Adrenal gland (tissue), 12 donors: Measurements from ENCODE around the gene DPP8. TPM values are rescaled to one million over a fixed set of nuclear protein-coding genes. Genes with fewer than 3 reads are reported as not detected.

Experiments
- DNase-seq, 7 donors: peaks; one replicate each; pipeline ENCODE4 v3.0.0-alpha.2; 2019 to 2020
- H3K27ac ChIP-seq, 5 donors: fragments of 200-600 bp; sonication (generic) in 4 of 5; 1 replicate in 3 of 5; 2 replicates in 2 of 5; pipeline versions ENCODE4 v1.5.1 to v1.8.0; 2016 to 2020; ENCODE audit warnings: mild to moderate bottlenecking in 1 of 5
- H3K27me3 ChIP-seq: fragments of 200-600 bp; 2 replicates; pipeline ENCODE4 v1.8.0; 2021
- H3K36me3 ChIP-seq, 2 donors: fragments of 200-600 bp; replicated peaks in 1 of 2; 1 replicate in 1 of 2; 2 replicates in 1 of 2; pipeline versions ENCODE4 v1.5.1 to v1.8.0; 2018 to 2022
- H3K4me1 ChIP-seq, 2 donors: fragments of 200-600 bp; replicated peaks in 1 of 2; 1 replicate in 1 of 2; 2 replicates in 1 of 2; pipeline versions ENCODE4 v1.5.1 to v1.8.0; 2018 to 2021
- H3K4me3 ChIP-seq, 4 donors: fragments of 200-600 bp; sonication (generic) in 3 of 4; one replicate each; pipeline ENCODE4 v1.5.1; 2016 to 2018
- H3K9me3 ChIP-seq, 3 donors: fragments of 200-600 bp; sonication (generic) in 1 of 3; replicated peaks in 1 of 3; 1 replicate in 2 of 3; 2 replicates in 1 of 3; pipeline versions ENCODE4 v1.5.1 to v1.8.0; 2016 to 2021
- CTCF ChIP-seq, 6 experiments: fragments of 450-650 bp in 4 of 6; fragments of 200-600 bp in 2 of 6; sonication (generic) in 1 of 6; IDR thresholded peaks; 1 replicate in 5 of 6; 2 replicates in 1 of 6; pipeline versions ENCODE4 v1.5.1 to v1.8.0; 2016 to 2021; ENCODE audit warnings: antibody characterized with exemption in 6 of 6, mild to moderate bottlenecking in 2 of 6, moderate library complexity in 1 of 6
- POLR2A ChIP-seq, 2 donors: fragments of 450-650 bp; IDR thresholded peaks; one replicate each; pipeline ENCODE4 v1.6.1; 2017; ENCODE audit warnings: antibody characterized with exemption in 2 of 2, mild to moderate bottlenecking in 2 of 2, moderate library complexity in 1 of 2
- WGBS, 4 donors: extraction: QIAGEN DNeasy Blood & Tissue Kit in 2 of 4; methylation state at CpG; one replicate each; pipeline versions ENCODE4 v1.1.5 to v1.1.7; 2013 to 2017; 5-methylcytosine and 5-hydroxymethylcytosine counted together
- intact Hi-C, 2 donors: fragments of 100-400 bp; cut with DNase I; formaldehyde crosslinking; loops; one replicate each; pipeline versions ENCODE4 v1.14.1 to v1.15.0; 2022 to 2023
- polyA plus RNA-seq, 3 donors: library from polyadenylated mRNA; stranded (reverse); fragments of 200-250 nt in 2 of 3; fragments of 350-450 nt in 1 of 3; fragmentation: Illumina TruSeq in 1 of 3; extraction: RNeasy Lipid Tissue Mini Kit (QIAGEN cat#74804) in 1 of 3; gene quantifications; one replicate each; pipeline ENCODE4 v1.2.3, GENCODE V29; 2013 to 2014
- total RNA-seq, 9 donors: library from RNA; depleted of rRNA in 4 of 9; stranded (reverse); fragments of >200 nt in 4 of 9; fragments of 120-200 nt in 1 of 9; fragmentation: NEBNext Ultra II Directional in 1 of 9; extraction: Animal tissue kit (Norgen Biotek cat#: 25700) in 1 of 9; gene quantifications; one replicate each; pipeline versions ENCODE4 v1.1.0 to v1.2.4, GENCODE V29; 2013 to 2023
- donor health status: healthy with polysubstance abuse.
- donor health status: Bipolar disorder and iron deficiency.
- donor health status: DM: yes; HTN: yes; CAD: no.
- donor health status: DM: no; HTN: no; CAD: no.
- donor health status: DM: no; HTN: no; CAD: no.
- donor health status: DM: yes; HTN: yes; CAD: no.

The DPP8 gene
- total and polyA plus RNA-seq, 12 donors = 5.7 to 101 (median 40.4) TPM

DNA sequence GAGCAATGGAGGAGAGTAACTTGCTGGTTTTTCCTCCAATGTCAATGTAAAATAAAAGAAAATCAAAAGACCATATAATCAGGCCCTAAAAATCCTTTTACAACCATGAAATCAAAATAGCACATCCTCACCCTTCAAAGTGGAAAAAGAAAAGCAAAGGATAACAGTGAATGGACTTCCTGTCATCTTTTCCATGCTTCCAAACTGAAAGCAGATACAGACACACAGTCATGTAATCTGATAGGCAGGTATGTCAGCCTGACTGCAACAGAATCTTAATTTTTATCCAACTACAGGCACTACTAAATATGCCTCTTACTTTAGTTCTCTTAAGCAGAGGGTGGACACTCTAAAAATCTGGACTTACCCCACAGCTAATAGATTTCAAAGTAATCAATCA, 66.9 kb downstream of the DPP8 start:
- Histone ChIP-seq H3K36me3 (peaks cover 0 to 76% of the 10 kb centered on the region in 2 donors), H3K4me3 (no peak overlapping the region), H3K27me3 (no peaks in the 10 kb centered on the region), H3K27ac (no peak overlapping the region), H3K4me1 (no peaks in the 10 kb centered on the region), H3K9me3 (peaks cover 0 to 6% (median 0%) of the 10 kb centered on the region in 3 donors)
- TF ChIP-seq POLR2A (IDR thresholded peaks at IDR 0.05) (no peak), CTCF (IDR thresholded peaks at IDR 0.05) (no peak)
- intact Hi-C loops = no loop called here
- DNase-seq = no peak

DNA sequence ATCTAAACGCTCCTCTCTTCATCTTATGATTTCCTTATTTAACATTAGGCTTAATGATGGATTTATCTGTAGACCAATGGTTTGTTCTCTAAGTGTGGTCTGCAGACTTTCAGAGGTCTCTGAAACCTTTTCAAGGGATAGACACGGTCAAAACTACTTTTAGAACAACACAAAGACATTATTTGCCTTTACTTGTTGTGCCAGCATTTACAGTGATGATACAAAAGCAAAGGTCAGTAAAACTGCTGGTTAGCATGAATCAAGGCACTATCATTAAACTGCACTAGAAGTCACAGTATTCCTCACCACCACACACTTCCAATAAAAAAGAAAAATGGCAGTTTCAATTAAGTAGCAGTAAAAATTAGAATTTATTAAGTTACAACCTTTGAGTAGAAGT, 70.3 kb downstream of the DPP8 start:
- H3K27me3 ChIP-seq = no peaks in the 10 kb centered on the region
- peaks cover 0 to 53% of the 10 kb centered on the region in 2 donors for H3K36me3 ChIP-seq
- no peak for DNase-seq
- H3K27ac ChIP-seq = no peak overlapping the region
- intact Hi-C loops = no loop called here
- no peak for TF ChIP-seq POLR2A (IDR thresholded peaks at IDR 0.05)
- no peak for TF ChIP-seq CTCF (IDR thresholded peaks at IDR 0.05)
- peaks cover 0 to 6% (median 0%) of the 10 kb centered on the region in 3 donors for H3K9me3 ChIP-seq
- H3K4me3 ChIP-seq = no peak overlapping the region
- no peaks in the 10 kb centered on the region for H3K4me1 ChIP-seq
- WGBS, 4 donors = 85 to 90% (median 89%) methylated on average over 2 of the region's 2 CpGs

GRCh38 chr15:65434201-65434600, 83.3 kb downstream of the DPP8 start:
- Histone ChIP-seq H3K27me3 (no peaks in the 10 kb centered on the region), H3K36me3 (no peaks in the 10 kb centered on the region), H3K27ac (no peak overlapping the region), H3K4me3 (no peak overlapping the region), H3K9me3 (no peaks in the 10 kb centered on the region), H3K4me1 (no peaks in the 10 kb centered on the region)
- TF ChIP-seq POLR2A (IDR thresholded peaks at IDR 0.05) (no peak), CTCF (IDR thresholded peaks at IDR 0.05) (no peak)
- DNase-seq = no peak
- intact Hi-C loops = no loop called here
- WGBS, 4 donors = 82 to 86% (median 84%) methylated on average over 5 to 11 of the region's 11 CpGs

DNA sequence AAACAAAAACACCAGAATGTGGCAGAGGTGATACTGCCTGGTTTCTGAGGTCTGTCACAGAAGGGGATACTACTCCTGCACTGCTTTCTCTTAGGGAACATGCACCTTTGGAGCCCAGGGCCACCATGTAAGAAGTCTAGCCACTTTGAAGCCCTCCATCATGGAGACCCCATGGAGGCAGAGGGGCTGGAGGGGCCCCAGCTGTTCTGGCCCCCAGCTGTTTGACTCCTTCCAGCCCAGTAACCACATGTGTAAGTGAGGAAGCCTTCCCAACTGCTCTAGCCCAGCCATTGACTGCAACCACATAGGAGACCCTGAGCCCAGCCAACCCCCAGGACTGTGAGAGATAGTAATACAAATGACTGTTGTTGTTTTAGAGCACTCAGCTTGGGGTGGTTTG, 85.8 kb downstream of the DPP8 start:
- no peaks in the 10 kb centered on the region for H3K36me3 ChIP-seq
- no peaks in the 10 kb centered on the region for H3K27me3 ChIP-seq
- intact Hi-C loops = no loop called here
- H3K4me3 ChIP-seq = no peak overlapping the region
- no peak for TF ChIP-seq POLR2A (IDR thresholded peaks at IDR 0.05)
- no peaks in the 10 kb centered on the region for H3K9me3 ChIP-seq
- no peaks in the 10 kb centered on the region for H3K4me1 ChIP-seq
- peak in 1 of 7 donors; percentile 6 for DNase-seq
- H3K27ac ChIP-seq = no peak overlapping the region

GRCh38 chr15:65426216-65426853, 91.2 kb downstream of the DPP8 start:
- no peaks in the 10 kb centered on the region for H3K27me3 ChIP-seq
- no peaks in the 10 kb centered on the region for H3K9me3 ChIP-seq
- no peak overlapping the region for H3K4me3 ChIP-seq
- DNase-seq = peak in 1 of 7 donors; percentile 10
- intact Hi-C loops = no loop called here
- peaks cover 5 to 11% of the 10 kb centered on the region in 2 donors for H3K4me1 ChIP-seq
- 73 to 94% (median 93%) methylated on average over 2 of the region's 2 CpGs for WGBS, 4 donors
- TF ChIP-seq POLR2A (IDR thresholded peaks at IDR 0.05) (no peak), CTCF (IDR thresholded peaks at IDR 0.05) (no peak)
- no peak overlapping the region for H3K27ac ChIP-seq
- no peaks in the 10 kb centered on the region for H3K36me3 ChIP-seq
